TTC549 (cell line): ENCODE data around the gene GRAMD4.

Experiments used
- FAIRE-seq: peaks from 2 replicates; lab custom pipeline; 2012; peaks lifted over from hg19 to GRCh38; lab: Jason Lieb, UNC

Gene GRAMD4

GRCh38 chr22:46583571-46583970 is 36.6 kb upstream of the GRAMD4 start:
- FAIRE-seq: no peak

DNA sequence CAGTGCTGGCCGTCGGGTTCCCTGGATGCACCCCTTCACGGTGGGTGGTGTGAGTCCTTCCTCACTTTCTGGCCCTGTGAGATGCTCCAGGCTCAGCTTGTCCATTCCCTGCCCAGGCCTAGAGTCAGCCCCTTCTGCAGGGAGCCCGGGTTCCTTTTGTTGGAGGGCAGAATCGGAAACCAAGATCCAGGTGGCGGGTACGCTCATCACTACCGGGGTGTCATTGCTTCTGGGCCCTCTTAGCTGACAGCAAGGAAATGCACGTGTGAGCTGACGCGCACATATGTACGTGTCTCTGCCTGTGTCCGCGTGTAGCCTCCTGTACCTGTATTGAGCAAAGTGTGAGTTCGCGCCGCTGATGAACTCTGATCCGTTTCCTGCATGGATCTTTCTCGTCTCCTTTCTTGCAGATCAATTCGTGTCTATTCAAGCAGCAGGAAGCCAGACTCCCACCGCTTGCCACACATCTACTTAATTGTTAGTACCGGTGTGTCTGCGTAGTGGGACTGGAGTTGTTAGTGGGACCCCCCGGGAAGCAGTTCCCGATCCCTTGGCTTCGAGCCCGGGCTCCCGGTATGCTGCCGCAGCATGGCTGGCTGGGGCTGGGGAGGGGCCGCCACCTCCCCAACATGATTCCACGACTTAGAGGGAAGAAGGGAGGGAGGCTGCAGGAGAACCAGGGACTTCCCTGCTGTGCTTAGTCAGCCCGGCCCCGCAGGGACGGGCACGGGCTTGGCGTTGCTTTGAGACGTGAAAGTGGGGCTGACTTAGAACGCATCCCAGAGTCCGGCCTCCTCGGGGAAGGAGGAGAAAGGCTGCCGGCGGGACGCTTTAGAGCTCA is 35.9 kb upstream of the GRAMD4 start:
- FAIRE-seq: no peak

GRCh38 chr22:46585340-46586122 is 34.7 kb upstream of the GRAMD4 start:
- FAIRE-seq: no peak

DNA sequence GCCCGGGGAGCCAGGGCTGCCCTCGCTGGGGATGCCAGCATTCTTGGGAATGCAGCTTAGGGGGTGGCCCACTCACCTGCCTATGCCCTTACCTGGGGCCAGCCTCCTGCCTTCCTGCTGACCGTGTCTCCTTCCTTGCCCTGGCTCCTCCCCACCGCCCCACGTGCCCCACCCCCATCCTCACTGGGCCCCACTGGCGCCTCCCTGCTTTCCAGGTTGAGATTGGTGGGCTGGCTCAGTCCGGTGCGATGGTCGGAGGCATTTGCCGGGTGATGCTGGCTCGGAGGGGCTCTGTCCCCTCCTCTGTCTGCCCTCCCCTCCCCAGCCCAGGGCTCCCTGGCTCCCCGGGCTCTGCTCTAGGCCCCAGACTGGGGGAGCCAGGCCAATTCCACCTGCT is 34.1 kb upstream of the GRAMD4 start:
- no peak for FAIRE-seq

GRCh38 chr22:46586531-46587011 is 33.6 kb upstream of the GRAMD4 start:
- FAIRE-seq: no peak

- no peak for FAIRE-seq
Observed at GRCh38 chr22:46587061-46587460, 33.1 kb upstream of the GRAMD4 start.

DNA sequence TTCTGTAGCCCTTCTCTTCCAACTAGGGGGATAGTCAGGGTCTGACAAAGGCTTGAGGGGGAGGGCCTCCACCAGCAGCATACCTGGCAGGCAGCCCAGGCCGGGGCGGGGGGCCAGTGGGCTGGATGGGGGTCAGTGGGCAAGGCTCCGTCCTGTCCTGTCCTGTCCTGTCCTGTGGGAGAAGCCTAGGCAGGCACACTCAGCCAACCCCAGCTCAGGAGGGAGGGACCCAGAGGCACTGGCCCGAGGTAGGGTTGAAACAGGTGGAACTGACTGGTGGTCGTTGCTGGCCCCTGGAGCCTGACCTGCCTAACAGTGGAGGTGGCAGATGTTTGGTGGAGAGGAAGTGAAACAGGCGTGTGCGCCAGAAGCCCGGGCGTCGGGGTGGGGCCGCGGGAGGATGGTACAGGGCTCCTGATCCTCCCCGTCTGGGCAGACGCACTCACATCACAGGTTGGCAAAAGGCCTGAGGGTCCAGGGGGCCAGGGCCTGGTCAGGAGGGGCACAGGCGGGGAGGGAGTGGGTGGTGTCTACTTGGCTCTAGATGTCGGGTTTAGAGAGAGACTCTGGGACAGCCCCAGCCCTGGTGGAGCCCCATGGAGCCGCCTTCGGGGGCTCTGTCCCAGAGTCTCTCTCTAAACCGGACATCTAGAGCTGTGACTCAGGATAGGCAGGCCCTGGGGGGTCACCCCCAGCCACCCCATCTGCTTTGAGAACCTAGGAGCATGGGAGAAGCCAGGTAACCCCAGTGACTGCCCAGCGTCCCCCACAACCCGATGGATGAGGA is 32.5 kb upstream of the GRAMD4 start:
- FAIRE-seq: no peak

DNA sequence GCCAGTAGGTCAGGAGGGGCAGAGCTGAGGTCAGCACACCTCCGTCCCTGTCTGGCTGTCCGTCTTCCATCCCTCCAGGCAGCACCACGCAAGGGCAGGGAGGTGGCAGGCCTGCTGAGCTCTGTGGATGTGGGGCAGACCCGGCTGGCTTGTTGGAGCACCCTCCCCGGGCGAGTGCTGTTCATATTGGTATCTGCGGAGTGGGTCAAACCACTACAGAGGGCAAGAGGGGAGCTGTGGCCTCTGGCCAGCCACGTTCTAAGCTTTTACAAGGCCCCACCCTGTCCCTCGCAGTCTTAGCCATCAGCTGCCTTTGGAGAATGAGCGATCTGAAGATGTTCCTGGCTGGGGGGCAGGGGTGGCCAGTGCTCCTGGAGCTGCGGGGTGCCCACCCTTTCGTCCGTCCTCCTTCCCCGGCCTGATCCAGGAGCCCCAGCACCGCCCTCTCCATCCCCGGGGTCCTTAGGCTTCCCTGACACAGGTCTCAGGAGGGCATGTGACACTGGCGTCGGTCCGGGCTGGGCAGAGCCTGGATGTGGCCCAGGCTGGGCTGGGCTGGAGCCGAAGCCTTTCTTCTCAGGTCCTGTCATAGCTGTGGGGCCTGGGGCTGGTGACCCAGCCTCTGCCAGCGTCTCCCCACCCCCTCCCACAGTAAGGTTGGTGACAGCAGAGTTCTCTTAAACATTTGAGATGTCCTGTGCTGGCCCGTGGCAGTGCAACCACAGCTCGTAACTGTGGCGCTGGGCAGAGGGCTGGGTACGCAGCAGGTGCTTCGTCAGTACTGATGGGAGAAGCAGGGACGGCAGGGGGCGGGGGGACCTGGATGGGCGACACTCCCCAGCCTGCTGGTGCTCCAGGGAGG is 31.7 kb upstream of the GRAMD4 start:
- no peak for FAIRE-seq

DNA sequence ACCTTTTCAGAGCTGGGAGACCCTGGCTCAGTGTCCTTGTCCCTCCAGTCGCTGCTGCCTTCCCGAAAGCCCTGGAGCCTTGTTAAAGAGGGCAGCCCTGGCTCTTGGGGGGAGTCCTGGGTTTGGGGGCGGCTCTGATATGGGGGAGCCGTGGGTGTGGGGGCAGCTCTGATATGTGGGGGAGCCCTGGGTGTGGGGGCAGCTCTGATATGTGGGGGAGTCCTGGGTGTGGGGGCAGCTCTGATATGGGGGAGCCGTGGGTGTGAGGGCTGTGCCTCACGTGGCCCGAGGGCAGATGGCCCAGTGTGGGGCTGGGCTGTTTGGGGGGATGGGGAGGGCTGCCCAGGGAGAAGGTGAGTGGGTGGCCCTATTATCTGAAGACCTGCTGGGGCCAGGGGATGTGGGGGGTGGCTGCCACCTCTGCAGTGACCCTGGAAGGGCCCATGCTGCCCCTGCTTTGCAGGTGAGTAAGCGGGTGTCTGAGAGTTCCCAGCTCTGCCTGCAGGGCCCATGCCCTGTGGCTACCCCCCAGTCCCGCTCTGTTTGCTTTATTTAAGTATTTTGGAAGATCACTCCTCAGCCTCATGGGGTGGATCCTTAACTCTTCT is 30.9 kb upstream of the GRAMD4 start:
- FAIRE-seq: no peak

- FAIRE-seq: no peak
Observed at GRCh38 chr22:46589871-46590271, 30.3 kb upstream of the GRAMD4 start.

DNA sequence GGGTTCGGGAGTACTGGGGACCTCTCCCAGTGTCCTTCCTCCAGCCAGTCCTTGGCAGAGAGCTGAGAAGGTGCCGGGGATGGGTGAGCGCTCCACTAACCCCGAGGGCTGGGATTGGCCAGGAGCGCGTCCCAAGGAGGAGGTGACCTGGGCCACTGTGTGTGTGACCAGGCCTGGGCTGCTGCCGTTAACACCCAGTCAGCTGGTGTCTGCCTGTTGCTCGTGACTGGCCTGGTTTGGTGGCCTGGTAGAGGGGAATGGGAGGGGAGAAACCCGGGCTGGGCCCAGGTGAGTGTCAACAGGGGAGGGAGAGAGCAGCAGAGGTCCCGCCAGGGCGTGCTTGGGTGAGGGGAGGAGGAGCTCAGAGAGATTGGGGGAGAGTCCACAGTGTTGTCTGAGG is 29.9 kb upstream of the GRAMD4 start:
- FAIRE-seq: no peak

DNA sequence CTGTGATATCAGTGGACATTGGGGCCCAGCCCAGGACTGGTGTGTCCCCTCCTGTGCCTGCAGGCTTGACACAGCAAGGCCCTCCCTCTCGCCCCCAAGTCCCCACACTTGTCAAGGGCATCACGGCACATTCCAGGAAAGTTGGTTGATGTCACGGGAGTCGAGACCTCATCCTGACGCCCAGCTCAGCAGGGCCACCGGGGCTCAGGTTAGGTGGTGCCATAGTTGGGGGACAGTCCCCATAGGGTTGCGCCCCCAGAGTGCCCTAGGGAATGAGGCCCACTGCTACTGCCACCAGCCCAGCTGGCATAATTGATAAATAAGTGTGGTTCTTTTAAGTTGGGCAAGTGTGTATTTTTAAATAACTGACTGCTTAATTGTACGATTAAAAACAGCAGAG is 28.3 kb upstream of the GRAMD4 start:
- FAIRE-seq: no peak

- no peak for FAIRE-seq
Observed at GRCh38 chr22:46592390-46592872, 27.8 kb upstream of the GRAMD4 start.

GRCh38 chr22:46593211-46593681 is 26.9 kb upstream of the GRAMD4 start:
- no peak for FAIRE-seq

DNA sequence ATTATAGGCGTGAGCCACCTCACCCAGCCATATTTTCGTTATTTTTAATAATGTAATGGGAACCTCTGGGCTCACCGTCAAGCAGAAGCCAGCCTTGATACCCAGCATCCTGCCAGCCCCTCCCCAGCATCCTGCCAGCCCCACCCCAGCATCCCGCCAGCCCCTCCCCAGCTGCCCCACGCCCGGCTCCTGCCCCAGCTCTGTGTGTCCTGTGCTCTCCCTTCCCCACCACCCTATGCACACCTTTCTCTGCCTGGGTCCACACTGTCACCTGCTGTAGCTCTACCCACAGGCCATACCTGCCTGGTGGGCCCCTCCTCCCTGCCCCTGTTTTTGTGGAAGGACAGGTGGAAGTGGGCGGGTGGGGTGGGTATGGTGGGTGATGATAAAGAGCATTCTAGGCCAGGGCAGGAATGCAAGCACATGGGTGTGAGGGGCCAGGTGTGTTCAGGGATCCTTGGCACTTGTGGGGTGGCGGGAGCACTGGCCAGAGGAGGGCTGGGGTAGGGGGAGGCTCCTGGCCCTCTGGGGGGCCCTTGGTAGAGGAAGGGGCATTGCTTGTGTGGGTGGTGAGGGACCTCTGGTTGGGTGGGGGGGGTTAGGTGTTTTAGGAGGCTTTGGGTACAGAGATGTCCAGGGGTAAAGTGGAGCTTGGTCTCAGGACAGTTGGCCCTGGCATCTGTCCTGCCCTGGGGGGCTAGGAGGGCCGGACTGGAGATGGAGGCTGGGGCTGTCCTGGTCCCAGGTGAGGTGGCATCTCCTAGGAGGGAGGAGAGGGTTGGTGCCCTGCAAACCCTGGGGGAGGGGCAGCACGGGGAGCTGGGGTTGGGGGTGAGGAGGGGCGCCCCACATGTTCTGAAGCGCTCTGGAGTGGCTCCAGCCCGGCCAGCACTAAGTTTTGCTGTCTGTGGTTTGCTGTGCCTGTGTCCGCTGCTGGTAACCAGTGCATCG is 25.9 kb upstream of the GRAMD4 start:
- FAIRE-seq: no peak

DNA sequence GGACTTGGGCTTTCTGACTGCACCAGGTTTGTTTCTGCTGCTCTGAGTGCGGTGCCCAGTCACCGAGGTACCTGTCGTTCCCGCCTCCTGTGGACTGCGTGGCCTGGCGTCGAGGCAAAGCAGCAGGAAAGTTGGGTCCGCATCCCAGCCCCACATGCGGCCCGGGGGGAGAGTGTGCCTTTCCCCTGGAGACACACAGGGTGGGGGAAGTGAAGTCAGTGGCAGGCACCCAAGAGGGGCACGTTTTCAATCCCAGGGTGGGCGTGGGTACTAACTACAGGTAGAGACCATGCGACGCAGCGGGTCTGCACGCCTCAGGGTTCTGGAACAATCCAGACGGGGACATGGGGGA is 25.3 kb upstream of the GRAMD4 start:
- no peak for FAIRE-seq

DNA sequence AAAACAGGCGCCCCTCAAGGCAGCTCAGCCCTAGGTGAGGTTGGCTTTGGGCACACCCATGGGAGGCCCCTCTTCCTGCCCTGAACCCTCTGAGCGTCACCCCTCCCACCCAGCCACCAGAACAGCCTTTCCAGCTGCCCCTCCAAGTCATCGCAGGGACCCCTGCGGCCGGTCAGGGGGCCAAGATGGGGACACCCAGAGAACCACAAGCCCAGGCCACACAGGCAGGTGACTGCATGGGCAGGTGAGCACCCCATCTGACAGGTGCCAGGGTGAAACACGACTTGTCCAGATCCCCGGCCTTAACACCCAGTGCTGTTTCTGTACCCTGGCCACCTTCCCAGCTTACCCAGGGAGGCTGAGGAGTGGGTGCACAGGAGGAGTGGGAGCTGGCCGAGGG is 24.6 kb upstream of the GRAMD4 start:
- no peak for FAIRE-seq

GRCh38 chr22:46596032-46596441 is 24.1 kb upstream of the GRAMD4 start:
- no peak for FAIRE-seq

GRCh38 chr22:46596819-46597218 is 23.4 kb upstream of the GRAMD4 start:
- FAIRE-seq: no peak

DNA sequence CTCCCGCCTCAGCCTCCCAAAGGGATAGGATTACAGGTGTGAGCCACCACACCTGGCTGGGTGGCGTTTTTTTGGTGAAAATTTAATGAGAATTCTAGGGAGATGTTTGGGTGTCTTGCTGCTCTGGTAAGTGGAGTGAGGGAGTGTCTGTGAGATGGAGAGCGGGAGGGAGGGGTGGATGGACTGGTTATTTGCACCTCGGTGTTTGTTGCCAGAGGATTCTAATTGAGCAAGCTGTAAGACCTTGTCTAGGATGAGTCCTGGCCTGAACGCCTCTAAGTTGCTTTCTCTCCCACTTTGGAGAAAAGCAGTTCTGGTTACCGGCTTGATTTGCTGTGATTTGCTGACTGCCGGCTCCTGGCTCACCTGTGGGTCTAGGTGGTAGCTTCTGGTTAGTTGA is 22.0 kb upstream of the GRAMD4 start:
- no peak for FAIRE-seq
